ENCODE results near the gene DACH2.
A peak's percentile ranks its signal among the peaks of the same experiment; 100 is the strongest.
"Not testable (repeated sequence)": the region's sequence is repeated elsewhere in the genome, so short reads cannot be mapped to it uniquely, and the experiment has no call there.

Gene DACH2

DNA sequence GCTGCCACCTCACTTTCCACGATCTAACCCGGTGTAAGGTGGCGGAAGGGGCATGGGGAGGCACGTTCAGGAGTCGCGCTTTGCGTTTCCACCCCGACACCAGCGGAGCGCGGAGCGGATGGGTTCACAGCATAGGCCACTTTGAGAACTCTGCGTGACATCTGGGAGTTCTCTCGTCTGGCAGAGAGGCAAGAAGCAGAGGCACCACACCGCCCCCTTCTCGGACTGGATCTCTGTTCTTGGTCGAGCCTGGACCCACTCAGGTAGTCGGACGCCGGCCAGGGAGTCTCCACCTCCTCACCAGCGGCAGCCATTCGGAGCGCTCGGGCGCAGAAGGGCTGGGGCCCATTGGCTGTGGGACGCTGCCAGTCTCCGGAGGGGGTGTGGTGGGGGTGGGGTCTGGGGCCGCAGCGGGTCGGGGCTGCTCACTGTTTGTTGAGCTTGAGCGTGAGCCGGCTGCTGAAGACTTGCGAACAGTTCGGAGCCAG lies at the start of gene DACH2:
Gene DACH2 (plus strand): TSS at position 428 of the 488 bp plus-strand sequence.
- Mint-ChIP-seq H3K36me3 (ENCODE audit: low read depth) (no peaks in the 10 kb centered on the region), H3K4me1 (ENCODE audit: low read depth) (peaks cover 1% of the 10 kb centered on the region), H3K27ac (no peak within 1 kb of the TSS), H3K27me3 (ENCODE audit: low read depth) (peaks cover 25% of the 10 kb centered on the region), H3K4me3 (peak within 1 kb of the TSS; percentile 54), H3K9me3 (no peaks in the 10 kb centered on the region)

- H3K36me3 Mint-ChIP-seq (ENCODE audit: low read depth), result no peaks in the 10 kb centered on the region
- H3K27me3 Mint-ChIP-seq (ENCODE audit: low read depth), result no peaks in the 10 kb centered on the region
- H3K27ac Mint-ChIP-seq, result no peak overlapping the region
- no peak overlapping the region for H3K4me3 Mint-ChIP-seq
- H3K9me3 Mint-ChIP-seq, result no peaks in the 10 kb centered on the region
- H3K4me1 Mint-ChIP-seq (ENCODE audit: low read depth), result no peaks in the 10 kb centered on the region
Measured at GRCh38 chrX:86102341-86102740, 45.9 kb upstream of the DACH2 start.

- Mint-ChIP-seq H3K36me3 (ENCODE audit: low read depth) (no peaks in the 10 kb centered on the region), H3K9me3 (no peaks in the 10 kb centered on the region), H3K27ac (no peak overlapping the region), H3K4me1 (ENCODE audit: low read depth) (no peaks in the 10 kb centered on the region), H3K27me3 (ENCODE audit: low read depth) (no peaks in the 10 kb centered on the region), H3K4me3 (no peak overlapping the region)
Measured at GRCh38 chrX:86103061-86103460, 45.2 kb upstream of the DACH2 start.

DNA sequence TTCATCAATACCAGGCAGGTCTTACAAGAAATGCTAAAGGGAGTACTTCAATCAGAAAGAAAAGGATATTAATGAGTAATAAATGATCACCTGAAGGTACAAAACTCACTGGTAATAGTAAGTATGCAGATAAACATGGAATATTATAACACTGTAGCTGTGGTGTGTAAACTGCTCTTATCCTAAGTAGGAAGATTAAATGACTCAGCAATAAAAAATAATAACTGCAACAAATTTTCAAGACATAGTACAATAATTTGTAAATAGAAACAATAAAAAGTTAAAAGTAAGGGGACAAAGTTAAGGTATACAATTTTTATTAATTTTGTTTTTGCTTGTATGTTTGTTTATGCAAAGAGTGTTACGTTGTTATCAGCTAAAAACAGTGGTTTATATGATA lies 43.7 kb upstream of the DACH2 start:
- no peaks in the 10 kb centered on the region for H3K9me3 Mint-ChIP-seq
- H3K4me1 Mint-ChIP-seq (ENCODE audit: low read depth), result no peaks in the 10 kb centered on the region
- no peak overlapping the region for H3K27ac Mint-ChIP-seq
- H3K4me3 Mint-ChIP-seq, result no peak overlapping the region
- H3K27me3 Mint-ChIP-seq (ENCODE audit: low read depth), result no peaks in the 10 kb centered on the region
- no peaks in the 10 kb centered on the region for H3K36me3 Mint-ChIP-seq (ENCODE audit: low read depth)

DNA sequence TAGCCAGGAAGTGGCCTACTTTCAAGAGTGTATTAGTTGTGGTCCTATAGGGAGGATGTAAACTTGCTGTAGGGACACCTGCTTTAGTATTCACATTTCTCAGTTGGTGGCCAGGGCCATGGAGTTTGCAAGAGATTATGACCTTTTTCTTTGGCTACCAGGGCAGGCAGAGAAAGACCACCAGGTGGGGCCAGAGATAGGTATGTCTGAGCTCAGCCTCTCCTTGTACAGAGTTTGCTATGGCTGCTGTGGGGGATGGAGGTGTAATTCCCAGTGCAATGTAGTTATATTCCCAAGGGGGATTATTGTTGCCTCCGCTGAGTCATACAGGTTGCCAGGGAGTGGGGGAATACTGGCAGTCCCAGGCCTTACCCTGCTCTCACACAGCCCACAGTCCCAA lies 26.3 kb upstream of the DACH2 start:
- Mint-ChIP-seq H3K36me3 (ENCODE audit: low read depth) (no peaks in the 10 kb centered on the region), H3K4me1 (ENCODE audit: low read depth) (no peaks in the 10 kb centered on the region), H3K9me3 (peaks cover 17% of the 10 kb centered on the region), H3K4me3 (no peak overlapping the region), H3K27ac (no peak overlapping the region), H3K27me3 (ENCODE audit: low read depth) (no peaks in the 10 kb centered on the region)

- no peaks in the 10 kb centered on the region for H3K27me3 Mint-ChIP-seq (ENCODE audit: low read depth)
- H3K9me3 Mint-ChIP-seq, result no peaks in the 10 kb centered on the region
- no peaks in the 10 kb centered on the region for H3K4me1 Mint-ChIP-seq (ENCODE audit: low read depth)
- H3K27ac Mint-ChIP-seq, result no peak overlapping the region
- no peaks in the 10 kb centered on the region for H3K36me3 Mint-ChIP-seq (ENCODE audit: low read depth)
- no peak overlapping the region for H3K4me3 Mint-ChIP-seq
Measured at GRCh38 chrX:86133761-86134160, 14.5 kb upstream of the DACH2 start.

DNA sequence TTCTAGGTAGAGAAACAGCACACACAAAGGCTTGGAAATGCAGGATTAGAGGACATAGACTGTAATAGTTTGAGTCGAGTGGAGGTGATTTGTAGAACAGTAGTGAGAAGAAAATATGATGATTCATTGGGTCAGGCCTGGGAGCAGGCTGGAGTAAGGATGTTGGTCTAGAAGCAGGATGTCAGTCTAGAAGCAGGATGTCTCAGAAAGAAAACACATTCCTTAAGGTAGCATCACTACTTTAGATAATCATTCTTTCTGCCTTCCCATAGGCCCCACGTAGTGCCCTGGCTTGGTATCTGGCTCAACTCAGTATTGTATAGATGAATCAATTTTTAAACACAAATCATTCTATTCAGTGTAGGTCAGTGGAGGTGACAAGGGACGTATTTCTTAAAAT lies 11.2 kb upstream of the DACH2 start:
- Mint-ChIP-seq H3K4me3 (no peak overlapping the region), H3K4me1 (ENCODE audit: low read depth) (no peaks in the 10 kb centered on the region), H3K9me3 (no peaks in the 10 kb centered on the region), H3K27me3 (ENCODE audit: low read depth) (no peaks in the 10 kb centered on the region), H3K27ac (no peak overlapping the region), H3K36me3 (ENCODE audit: low read depth) (no peaks in the 10 kb centered on the region)

GRCh38 chrX:86141786-86142185 lies 6.5 kb upstream of the DACH2 start:
- H3K9me3 Mint-ChIP-seq, result no peaks in the 10 kb centered on the region
- no peaks in the 10 kb centered on the region for H3K36me3 Mint-ChIP-seq (ENCODE audit: low read depth)
- H3K4me1 Mint-ChIP-seq (ENCODE audit: low read depth), result no peaks in the 10 kb centered on the region
- H3K27ac Mint-ChIP-seq, result no peak overlapping the region
- no peaks in the 10 kb centered on the region for H3K27me3 Mint-ChIP-seq (ENCODE audit: low read depth)
- no peak overlapping the region for H3K4me3 Mint-ChIP-seq

DNA sequence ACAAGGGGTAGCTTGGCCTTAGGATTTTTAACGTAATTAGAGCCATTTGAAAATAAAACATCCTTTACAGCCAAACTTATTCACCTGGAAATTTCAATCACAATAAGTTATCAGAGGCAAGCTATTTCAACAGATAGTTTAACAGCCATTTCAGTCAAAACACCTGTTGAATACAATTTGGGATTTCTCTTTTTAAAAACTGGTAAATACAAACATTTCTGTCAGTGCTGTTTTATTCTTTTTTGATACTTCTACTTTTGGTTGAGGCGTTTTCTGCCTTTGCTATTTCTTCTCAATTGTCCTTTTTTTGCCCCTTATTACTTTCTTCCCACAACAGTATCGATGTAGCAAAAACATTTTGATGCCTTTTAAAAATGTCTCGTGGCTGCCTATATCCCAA lies 2.1 kb upstream of the DACH2 start:
- no peak overlapping the region for H3K27ac Mint-ChIP-seq
- no peaks in the 10 kb centered on the region for H3K9me3 Mint-ChIP-seq
- H3K27me3 Mint-ChIP-seq (ENCODE audit: low read depth), result peaks cover 25% of the 10 kb centered on the region
- no peaks in the 10 kb centered on the region for H3K36me3 Mint-ChIP-seq (ENCODE audit: low read depth)
- H3K4me1 Mint-ChIP-seq (ENCODE audit: low read depth), result peaks cover 1% of the 10 kb centered on the region
- H3K4me3 Mint-ChIP-seq, result no peak overlapping the region

DNA sequence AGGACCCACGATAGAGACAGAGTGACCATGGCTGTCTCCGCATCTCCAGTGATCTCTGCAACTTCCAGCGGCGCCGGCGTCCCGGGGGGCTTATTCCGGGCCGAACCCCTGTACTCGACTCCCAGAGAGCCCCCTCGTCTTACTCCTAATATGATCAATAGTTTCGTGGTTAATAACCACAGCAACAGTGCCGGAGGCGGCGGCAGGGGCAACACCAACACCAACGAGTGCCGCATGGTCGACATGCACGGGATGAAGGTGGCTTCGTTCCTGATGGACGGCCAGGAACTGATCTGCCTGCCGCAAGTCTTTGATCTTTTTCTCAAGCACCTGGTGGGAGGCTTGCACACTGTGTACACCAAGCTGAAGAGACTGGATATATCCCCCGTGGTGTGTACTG lies 343 bp downstream of the DACH2 start:
- Mint-ChIP-seq H3K36me3 (ENCODE audit: low read depth) (no peaks in the 10 kb centered on the region), H3K27me3 (ENCODE audit: low read depth) (peaks cover 25% of the 10 kb centered on the region), H3K4me3 (peak overlapping the region; percentile 54), H3K27ac (no peak overlapping the region), H3K4me1 (ENCODE audit: low read depth) (peaks cover 1% of the 10 kb centered on the region), H3K9me3 (no peaks in the 10 kb centered on the region)

GRCh38 chrX:86149119-86149518 lies 868 bp downstream of the DACH2 start:
- Mint-ChIP-seq H3K4me3 (peak overlapping the region; percentile 54), H3K27me3 (ENCODE audit: low read depth) (peaks cover 25% of the 10 kb centered on the region), H3K4me1 (ENCODE audit: low read depth) (peaks cover 1% of the 10 kb centered on the region), H3K27ac (no peak overlapping the region), H3K36me3 (ENCODE audit: low read depth) (no peaks in the 10 kb centered on the region), H3K9me3 (no peaks in the 10 kb centered on the region)

GRCh38 chrX:86154553-86154952 lies 6.3 kb downstream of the DACH2 start:
- Mint-ChIP-seq H3K27me3 (ENCODE audit: low read depth) (peaks cover 14% of the 10 kb centered on the region), H3K4me1 (ENCODE audit: low read depth) (no peaks in the 10 kb centered on the region), H3K27ac (no peak overlapping the region), H3K36me3 (ENCODE audit: low read depth) (no peaks in the 10 kb centered on the region), H3K4me3 (no peak overlapping the region), H3K9me3 (no peaks in the 10 kb centered on the region)

- no peaks in the 10 kb centered on the region for H3K27me3 Mint-ChIP-seq (ENCODE audit: low read depth)
- no peaks in the 10 kb centered on the region for H3K36me3 Mint-ChIP-seq (ENCODE audit: low read depth)
- no peaks in the 10 kb centered on the region for H3K4me1 Mint-ChIP-seq (ENCODE audit: low read depth)
- no peaks in the 10 kb centered on the region for H3K9me3 Mint-ChIP-seq
- no peak overlapping the region for H3K4me3 Mint-ChIP-seq
- no peak overlapping the region for H3K27ac Mint-ChIP-seq
Measured at GRCh38 chrX:86171366-86171765, 23.1 kb downstream of the DACH2 start.

GRCh38 chrX:86178906-86179305 lies 30.7 kb downstream of the DACH2 start:
- Mint-ChIP-seq H3K27me3 (ENCODE audit: low read depth) (no peaks in the 10 kb centered on the region), H3K27ac (no peak overlapping the region), H3K4me1 (ENCODE audit: low read depth) (no peaks in the 10 kb centered on the region), H3K9me3 (peaks cover 3% of the 10 kb centered on the region), H3K36me3 (ENCODE audit: low read depth) (no peaks in the 10 kb centered on the region), H3K4me3 (no peak overlapping the region)

GRCh38 chrX:86181325-86181724 lies 33.1 kb downstream of the DACH2 start:
- not testable (repeated sequence) for H3K27ac Mint-ChIP-seq; H3K4me1 Mint-ChIP-seq (ENCODE audit: low read depth); H3K36me3 Mint-ChIP-seq (ENCODE audit: low read depth); H3K9me3 Mint-ChIP-seq; H3K4me3 Mint-ChIP-seq; H3K27me3 Mint-ChIP-seq (ENCODE audit: low read depth)

- Mint-ChIP-seq H3K36me3 (ENCODE audit: low read depth) (no peaks in the 10 kb centered on the region), H3K27ac (no peak overlapping the region), H3K4me1 (ENCODE audit: low read depth) (no peaks in the 10 kb centered on the region), H3K9me3 (peaks cover 14% of the 10 kb centered on the region), H3K27me3 (ENCODE audit: low read depth) (no peaks in the 10 kb centered on the region), H3K4me3 (no peak overlapping the region)
Measured at GRCh38 chrX:86192827-86193226, 44.6 kb downstream of the DACH2 start.
